HG02763 (cell line): Measurements from ENCODE around the gene CHRDL2.
A peak's percentile ranks its signal among the peaks of the same experiment; 100 is the strongest.

Source experiments
- ATAC-seq: cut with Tn5 transposase; IDR thresholded peaks from one replicate; pipeline ENCODE4 v1.9.1; 2021; ENCODE audit warnings: mild to moderate bottlenecking, moderate library complexity; ENCODE audit not compliant: unreplicated experiment

The CHRDL2 gene

GRCh38 chr11:74717221-74717969 lies 13.8 kb downstream of the CHRDL2 start:
- ATAC-seq: no peak

GRCh38 chr11:74714904-74715303 lies 16.3 kb downstream of the CHRDL2 start:
- ATAC-seq: no peak

GRCh38 chr11:74713686-74714085 lies 17.5 kb downstream of the CHRDL2 start:
- ATAC-seq: no peak

DNA sequence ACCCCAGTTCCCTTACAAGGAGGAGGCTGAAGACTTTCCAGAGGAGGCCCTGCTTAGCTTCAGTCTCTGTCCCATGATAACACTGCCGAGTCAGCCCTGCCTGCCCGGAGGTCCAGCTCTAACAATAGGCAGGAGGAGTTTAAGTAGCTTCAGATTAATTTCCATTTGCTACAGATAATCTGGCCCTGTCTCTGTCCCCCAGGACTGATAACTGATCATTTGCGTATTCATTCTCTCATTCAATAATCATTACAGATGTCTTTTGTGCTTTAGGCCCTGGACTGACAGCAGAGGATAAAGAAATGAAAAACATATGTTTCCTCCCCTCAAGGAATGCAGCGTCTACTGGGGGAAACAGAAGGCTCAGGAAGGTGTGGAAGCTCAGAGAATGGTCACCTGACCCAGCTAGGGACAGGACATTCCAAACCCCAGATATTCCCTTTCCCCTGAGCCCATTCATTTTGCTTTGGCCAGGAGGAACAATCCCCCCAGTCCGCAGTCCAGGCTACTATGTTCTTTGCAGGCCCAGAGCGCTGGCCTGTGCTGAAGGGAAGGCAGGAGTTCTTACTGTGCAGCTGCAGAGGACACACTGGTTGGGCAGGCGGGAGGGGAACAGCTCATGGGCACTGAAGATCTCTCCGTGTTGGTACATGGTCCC lies 20.8 kb downstream of the CHRDL2 start:
- ATAC-seq: no peak

DNA sequence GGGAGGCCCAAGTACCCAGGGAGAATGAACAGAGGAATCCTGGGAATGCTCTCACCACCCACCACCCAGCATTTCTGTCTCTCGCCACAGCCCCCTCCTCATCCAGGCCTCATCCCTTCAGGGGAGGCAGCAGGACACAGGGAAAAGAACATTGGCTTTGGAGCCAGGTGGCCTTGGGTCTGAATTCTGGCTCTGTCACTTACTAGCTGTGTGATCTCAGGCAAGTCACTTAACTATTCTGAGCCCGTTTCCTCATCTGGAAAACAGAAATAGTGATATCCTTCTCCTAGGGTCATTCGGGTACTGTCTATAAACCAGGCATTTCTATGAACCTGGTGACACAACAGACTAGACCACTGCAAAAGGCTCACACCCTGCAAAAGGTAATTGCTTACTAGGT lies 22.1 kb downstream of the CHRDL2 start:
- no peak for ATAC-seq

- no peak for ATAC-seq
Measured at GRCh38 chr11:74707602-74708510, 23.4 kb downstream of the CHRDL2 start.

DNA sequence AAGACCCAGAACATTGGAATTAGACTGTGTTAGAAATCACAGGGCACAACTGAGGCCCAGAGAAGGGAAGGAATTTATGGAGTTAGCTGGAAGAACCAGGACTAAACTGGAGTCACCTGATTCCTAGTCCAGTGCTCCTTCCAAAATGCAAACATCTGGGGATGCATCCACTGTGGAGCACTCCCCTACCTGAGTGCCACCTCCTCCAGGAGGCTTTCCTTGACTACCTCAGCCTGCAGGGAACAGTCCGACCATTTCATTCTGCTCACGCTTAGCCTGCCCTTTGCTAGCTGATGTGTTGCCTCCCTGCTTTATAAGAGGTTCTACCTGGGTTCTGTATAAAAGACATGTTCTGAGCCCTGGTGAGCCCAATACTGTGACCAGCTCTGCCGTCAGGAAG lies 24.0 kb downstream of the CHRDL2 start:
- no peak for ATAC-seq

GRCh38 chr11:74703211-74703610 lies 28.0 kb downstream of the CHRDL2 start:
- no peak for ATAC-seq

- ATAC-seq: peak; percentile 67
Measured at GRCh38 chr11:74702383-74703007, 28.7 kb downstream of the CHRDL2 start.

DNA sequence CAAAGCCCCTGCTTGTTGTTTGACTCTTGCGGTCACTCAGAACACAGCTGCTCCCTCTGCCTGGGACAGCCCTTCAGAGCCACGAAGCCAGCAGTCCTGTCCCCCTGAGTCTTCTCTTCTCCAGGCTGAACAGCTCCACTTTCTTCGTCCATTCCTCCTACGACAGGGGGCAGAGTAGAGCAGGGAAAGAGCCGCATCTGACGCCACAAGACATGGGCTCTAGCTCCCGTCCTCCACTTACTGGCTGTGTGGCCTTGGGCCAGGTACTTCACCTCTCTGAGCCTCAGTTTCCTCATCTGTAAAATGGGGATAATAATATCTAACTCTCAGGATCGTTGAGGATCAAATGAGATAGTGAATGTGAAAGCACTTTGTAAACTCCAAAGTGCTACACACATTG lies 29.9 kb downstream of the CHRDL2 start:
- ATAC-seq: no peak

DNA sequence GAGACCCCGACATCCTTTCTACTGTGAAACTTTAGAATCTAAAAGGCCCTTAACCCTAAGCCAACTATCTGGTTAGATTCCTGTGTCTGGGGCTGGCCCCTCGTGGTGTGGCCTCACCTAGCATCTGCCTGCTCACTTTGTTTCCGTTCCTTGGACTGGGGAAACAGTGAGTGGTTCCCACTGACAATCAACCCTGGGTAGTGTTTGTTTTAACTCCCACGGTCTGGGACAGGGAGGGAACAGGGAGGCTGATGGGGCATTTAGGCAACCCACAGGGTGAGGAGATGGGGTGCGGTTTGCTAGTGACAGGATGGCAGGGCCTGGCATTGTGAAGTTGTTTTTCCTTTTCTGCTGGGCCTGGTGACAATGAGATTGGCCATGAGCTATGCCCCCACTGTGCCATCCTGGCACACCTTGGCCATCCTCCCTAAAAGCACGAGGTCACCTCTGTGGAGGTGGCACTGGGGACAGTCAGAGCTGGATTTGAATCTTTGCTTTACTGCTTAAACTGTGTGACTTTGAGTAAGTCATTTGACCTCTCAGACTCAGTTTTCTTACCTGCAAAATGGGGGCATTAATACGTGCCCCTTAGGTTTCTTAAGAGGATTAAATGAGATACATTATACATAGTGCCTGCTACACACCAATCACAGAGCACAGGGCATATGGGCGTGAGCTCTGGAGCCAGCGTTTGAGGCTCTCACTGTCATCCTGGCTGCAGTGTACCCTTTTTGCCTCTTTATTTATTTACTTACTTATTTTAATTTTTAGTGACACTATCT lies 31.4 kb downstream of the CHRDL2 start:
- no peak for ATAC-seq

DNA sequence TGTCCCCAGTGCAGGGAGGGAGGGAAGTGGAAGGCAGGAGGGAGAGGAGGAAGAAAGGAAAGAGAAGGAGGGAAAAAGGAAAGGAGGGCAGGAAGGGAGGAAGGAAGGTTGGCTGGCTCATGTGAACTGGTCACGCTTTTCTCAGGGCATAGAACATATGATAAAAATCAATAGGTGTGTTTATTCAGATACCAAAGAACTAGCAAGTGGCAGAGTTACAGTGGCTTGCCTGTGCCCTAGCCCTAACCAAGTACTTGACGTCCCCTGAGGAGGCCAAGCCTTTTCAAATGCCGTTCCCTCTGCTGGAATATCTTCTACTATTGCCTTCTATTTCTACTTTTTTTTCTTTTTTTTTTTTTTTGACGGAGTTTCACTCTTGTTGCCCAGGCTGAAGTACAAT lies 33.5 kb downstream of the CHRDL2 start:
- no peak for ATAC-seq

- no peak for ATAC-seq
Measured at GRCh38 chr11:74696939-74697675, 34.1 kb downstream of the CHRDL2 start.

- no peak for ATAC-seq
Measured at GRCh38 chr11:74696500-74696899, 34.7 kb downstream of the CHRDL2 start.

DNA sequence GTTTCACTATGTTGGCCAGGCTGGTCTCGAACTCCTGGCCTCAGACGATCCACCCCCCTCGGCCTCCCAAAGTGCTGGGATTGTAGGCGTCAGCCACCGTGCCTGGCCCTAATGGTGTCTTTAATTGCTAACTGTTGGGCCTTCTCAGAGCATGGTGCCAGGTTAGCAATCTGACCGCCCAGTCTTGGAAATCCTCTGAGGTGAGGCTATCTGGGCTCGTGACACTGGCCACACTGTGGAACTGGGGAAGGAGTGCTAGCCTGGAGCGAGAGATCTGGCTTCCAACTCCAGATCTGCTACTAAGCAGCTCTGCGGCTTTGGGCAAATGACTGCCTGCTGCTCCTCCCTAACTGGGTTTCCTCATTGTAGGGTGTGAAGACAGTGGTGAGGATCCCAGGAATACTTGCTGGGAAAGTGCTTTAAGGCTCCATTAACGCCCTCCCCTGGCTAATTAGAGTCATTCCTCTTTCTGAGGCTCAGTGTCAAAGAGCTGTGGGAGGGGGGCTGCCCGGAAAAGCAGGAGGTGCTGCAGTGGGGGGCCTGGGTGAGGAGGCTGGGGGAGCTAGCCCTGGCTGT lies 35.4 kb downstream of the CHRDL2 start:
- no peak for ATAC-seq

GRCh38 chr11:74694136-74694930 lies 36.9 kb downstream of the CHRDL2 start:
- no peak for ATAC-seq

GRCh38 chr11:74693531-74693930 lies 37.7 kb downstream of the CHRDL2 start:
- ATAC-seq: no peak

DNA sequence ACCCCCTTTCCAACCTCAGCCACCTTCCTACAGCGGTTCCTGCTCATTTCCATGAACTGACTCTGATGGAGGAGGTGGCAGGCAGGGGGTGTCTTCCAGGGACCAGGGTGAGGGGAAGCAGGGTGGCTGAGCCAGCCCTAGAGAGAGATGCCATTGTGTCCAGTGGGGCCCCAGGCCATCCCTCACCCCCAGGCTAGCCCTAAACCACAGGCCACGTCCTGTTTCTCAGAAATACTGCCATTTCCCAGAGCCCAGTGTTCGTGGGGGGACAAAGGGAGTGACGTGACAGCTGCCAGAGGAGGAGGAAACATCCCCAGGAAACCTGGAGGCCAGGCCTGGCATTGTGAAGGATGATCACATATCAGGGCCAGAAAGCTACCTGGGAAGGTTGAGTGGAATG lies 39.5 kb downstream of the CHRDL2 start:
- ATAC-seq: no peak

- no peak for ATAC-seq
Measured at GRCh38 chr11:74689666-74690065, 41.6 kb downstream of the CHRDL2 start.
